Central memory CD8-positive, alpha-beta T cell (primary cell): ENCODE data around the gene TIPIN.

Experiments used
- ATAC-seq: fragments of 150-1000 bp; cut with Tn5 transposase; replicated peaks from 2 replicates; pipeline ENCODE4 v1.10.0; 2022; ENCODE audit warnings: mild to moderate bottlenecking, moderate FRiP score, moderate number of reproducible peaks; ENCODE audit not compliant: poor library complexity, severe bottlenecking; ENCODE audit errors: extremely low read depth
- DNase-seq, 2 donors: peaks; one replicate each; pipeline ENCODE4 v3.0.0; 2021; ENCODE audit warnings: low spot score in 2 of 2
- H3K27ac Mint-ChIP-seq: one replicate; pipeline ENCODE4 v1.8.0; 2022; ENCODE audit warnings: low read depth, mild to moderate bottlenecking, moderate library complexity, mixed read lengths
- H3K27me3 Mint-ChIP-seq: one replicate; pipeline ENCODE4 v1.8.0; 2022; ENCODE audit warnings: mixed read lengths
- H3K36me3 Mint-ChIP-seq: one replicate; pipeline ENCODE4 v1.8.0; 2022; ENCODE audit warnings: mild to moderate bottlenecking, moderate library complexity, mixed read lengths; ENCODE audit not compliant: insufficient read depth
- H3K4me1 Mint-ChIP-seq: one replicate; pipeline ENCODE4 v1.8.0; 2022; ENCODE audit warnings: mixed read lengths
- H3K4me3 Mint-ChIP-seq: one replicate; pipeline ENCODE4 v1.8.0; 2022; ENCODE audit warnings: mild to moderate bottlenecking, moderate library complexity, mixed read lengths
- H3K9me3 Mint-ChIP-seq: one replicate; pipeline ENCODE4 v1.8.0; 2022; ENCODE audit warnings: mixed read lengths

TIPIN gene

DNA sequence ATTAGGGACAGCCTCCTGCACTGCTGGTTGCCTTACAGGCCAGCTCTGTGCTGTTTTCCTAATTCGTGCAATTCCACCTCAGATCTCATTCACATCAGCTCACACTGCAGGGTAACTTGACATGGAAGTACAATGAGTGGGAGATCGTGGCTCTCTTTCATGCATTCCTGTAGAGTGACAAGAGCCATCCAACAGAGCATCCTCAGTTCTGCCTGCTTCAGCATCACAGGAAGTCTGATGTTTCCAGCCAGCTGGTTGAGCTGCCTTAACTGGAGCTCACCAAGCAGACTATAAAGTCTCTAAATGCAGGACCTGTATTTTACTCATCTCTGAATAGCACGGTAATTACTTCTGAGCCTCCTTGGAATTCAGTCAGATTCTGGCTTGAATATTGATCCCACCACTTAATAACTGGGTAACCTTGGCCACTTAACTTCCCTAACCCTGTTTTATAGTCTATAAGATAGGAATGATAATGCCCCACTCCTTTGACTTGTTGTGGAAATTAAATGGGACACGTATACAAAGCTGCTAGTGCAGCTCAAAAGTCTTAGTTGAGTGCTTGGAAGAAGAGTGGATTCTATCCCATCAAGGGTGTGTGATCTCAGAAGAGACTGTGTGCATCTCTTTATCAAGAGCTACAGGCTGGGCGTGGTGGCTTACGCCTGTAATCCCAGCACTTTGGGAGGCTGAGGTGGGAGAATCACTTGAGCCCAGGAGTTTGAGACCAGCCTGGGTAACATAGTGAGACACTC, 64.5 kb downstream of the TIPIN start:
- no peak for DNase-seq
- peaks cover 13% of the 10 kb centered on the region for H3K36me3 Mint-ChIP-seq
- H3K27me3 Mint-ChIP-seq = no peaks in the 10 kb centered on the region
- H3K27ac Mint-ChIP-seq = peak overlapping the region; percentile 98
- H3K4me3 Mint-ChIP-seq = peak overlapping the region; percentile 89
- H3K4me1 Mint-ChIP-seq = peaks cover 36% of the 10 kb centered on the region
- H3K9me3 Mint-ChIP-seq = no peaks in the 10 kb centered on the region
- ATAC-seq = no peak

DNA sequence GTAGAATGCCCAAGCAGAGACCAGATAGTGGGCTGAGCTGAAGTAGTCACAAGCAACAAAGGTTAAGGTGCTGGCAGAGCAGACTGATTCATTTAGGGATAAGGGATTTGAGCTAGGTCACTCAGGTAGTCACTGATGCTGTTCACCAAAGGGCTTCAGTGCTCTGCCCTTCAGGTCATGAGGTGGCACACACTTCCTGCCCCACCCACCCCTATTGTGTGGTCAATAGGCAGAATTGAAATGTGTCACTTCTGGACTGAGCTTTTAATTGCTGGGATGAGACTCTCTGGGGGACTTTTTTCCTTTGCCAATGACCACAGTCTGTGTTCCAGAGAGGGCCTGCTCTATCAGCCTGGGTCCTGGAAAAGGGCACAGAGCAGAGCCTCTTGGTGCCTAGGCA, 66.0 kb downstream of the TIPIN start:
- no peak for ATAC-seq
- peaks cover 31% of the 10 kb centered on the region for H3K4me1 Mint-ChIP-seq
- no peak overlapping the region for H3K4me3 Mint-ChIP-seq
- no peak for DNase-seq
- H3K9me3 Mint-ChIP-seq = no peaks in the 10 kb centered on the region
- no peak overlapping the region for H3K27ac Mint-ChIP-seq
- no peaks in the 10 kb centered on the region for H3K27me3 Mint-ChIP-seq
- peaks cover 8% of the 10 kb centered on the region for H3K36me3 Mint-ChIP-seq

DNA sequence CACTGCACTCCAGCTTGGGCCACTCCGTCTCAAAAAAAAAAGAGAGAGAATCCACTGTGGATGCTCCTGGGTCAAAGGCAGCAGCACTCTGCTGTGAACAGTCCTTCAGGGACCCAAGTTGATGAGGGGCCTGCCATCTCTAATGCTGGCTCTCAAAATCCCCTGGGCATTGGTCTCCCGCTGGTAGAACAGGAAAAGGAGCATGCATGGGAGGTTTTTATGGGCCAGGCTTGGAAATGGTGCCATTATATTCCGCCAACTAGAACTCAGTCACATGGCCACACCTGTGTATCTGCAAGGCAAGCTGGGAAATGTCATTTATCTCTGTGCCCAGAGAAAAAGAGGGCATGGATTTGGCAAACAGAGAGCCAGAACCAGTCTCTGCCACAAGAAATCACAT, 66.5 kb downstream of the TIPIN start:
- no peak for ATAC-seq
- Mint-ChIP-seq H3K36me3 (peaks cover 8% of the 10 kb centered on the region), H3K27me3 (no peaks in the 10 kb centered on the region), H3K4me3 (no peak overlapping the region), H3K9me3 (no peaks in the 10 kb centered on the region), H3K27ac (no peak overlapping the region), H3K4me1 (peaks cover 30% of the 10 kb centered on the region)
- DNase-seq = no peak

DNA sequence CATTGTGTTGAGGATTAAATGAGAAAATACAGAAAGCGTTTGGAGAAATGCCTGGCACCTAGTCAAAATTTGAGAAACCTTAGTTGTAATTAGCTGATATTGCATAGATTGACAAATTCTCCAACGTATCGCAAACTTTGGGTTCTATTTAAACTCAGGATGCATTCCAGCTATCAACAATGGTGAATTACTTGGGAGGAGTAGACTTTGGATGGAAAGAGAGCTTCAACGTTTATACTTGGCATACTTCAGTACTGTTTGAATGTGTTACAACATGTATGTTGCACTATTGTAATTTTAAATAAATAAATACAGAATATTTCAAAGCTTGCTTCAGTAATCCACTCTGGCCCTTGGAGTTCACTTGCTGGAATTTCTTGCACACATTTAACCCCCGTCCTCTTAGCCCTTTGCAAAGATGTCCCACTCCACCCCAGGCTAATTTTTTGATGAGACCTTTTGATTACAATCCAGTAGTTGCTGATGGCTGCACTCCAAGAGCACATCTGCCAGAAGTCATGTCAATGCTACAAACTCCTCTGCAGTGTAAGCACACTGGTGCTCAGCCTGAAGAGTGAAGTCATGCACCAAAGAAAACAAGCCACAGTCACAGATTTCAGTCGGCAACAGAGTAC, 67.8 kb downstream of the TIPIN start:
- no peak overlapping the region for H3K4me3 Mint-ChIP-seq
- no peaks in the 10 kb centered on the region for H3K9me3 Mint-ChIP-seq
- no peak overlapping the region for H3K27ac Mint-ChIP-seq
- peaks cover 19% of the 10 kb centered on the region for H3K4me1 Mint-ChIP-seq
- H3K27me3 Mint-ChIP-seq = no peaks in the 10 kb centered on the region
- ATAC-seq = no peak
- H3K36me3 Mint-ChIP-seq = peaks cover 5% of the 10 kb centered on the region
- no peak for DNase-seq

DNA sequence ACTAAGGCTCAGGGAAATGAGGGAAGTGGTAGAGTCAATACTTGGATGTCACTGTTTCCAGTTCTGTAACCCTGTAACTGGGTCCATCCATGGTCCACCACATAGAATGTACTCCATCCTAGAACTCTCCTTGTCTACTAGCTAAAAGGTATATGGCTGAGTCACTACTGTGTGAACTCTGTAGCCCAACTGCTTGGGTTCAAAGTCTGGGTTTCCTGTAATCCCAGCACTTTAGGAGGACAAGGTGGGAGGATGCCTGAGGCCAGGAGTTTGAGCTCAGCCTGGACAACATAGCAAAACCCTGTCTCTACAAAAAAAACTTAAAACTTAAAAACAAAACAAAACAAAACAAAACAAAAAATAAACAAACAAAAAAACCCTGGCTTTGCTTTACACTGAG, 68.4 kb downstream of the TIPIN start:
- Mint-ChIP-seq H3K27me3 (no peaks in the 10 kb centered on the region), H3K9me3 (no peaks in the 10 kb centered on the region), H3K4me3 (no peak overlapping the region), H3K36me3 (peaks cover 5% of the 10 kb centered on the region), H3K27ac (no peak overlapping the region), H3K4me1 (peaks cover 19% of the 10 kb centered on the region)
- DNase-seq = no peak
- ATAC-seq = no peak

DNA sequence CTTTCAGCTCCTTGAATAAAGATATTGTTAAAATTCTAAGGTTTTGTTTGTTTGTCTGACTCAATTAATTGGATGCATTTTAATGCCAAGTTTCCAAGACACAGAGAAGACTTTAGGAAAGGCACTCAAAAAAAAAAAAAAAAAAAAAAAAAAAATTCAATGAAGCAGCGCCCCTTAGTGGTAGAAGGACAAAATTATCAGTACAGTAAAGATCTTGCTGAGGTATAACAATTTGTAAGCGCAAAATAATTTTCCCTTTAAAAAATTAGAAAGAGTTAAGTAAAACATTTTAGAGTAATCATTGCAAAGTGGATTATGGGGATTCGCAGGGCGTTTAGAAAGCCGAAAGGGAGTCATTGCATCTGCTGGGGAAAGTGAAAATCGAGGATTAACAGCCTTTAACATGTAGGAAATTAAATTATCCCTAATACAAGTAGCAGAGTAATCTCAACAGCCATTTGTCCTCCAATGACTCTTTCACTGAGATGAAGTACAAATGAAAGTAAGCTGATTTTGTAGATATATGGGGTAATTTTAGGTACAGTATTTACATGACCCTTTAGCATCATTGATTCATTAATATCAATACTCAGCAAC, 68.9 kb downstream of the TIPIN start:
- no peaks in the 10 kb centered on the region for H3K9me3 Mint-ChIP-seq
- ATAC-seq = no peak
- no peak for DNase-seq
- peaks cover 3% of the 10 kb centered on the region for H3K36me3 Mint-ChIP-seq
- no peak overlapping the region for H3K4me3 Mint-ChIP-seq
- peaks cover 18% of the 10 kb centered on the region for H3K4me1 Mint-ChIP-seq
- H3K27ac Mint-ChIP-seq = no peak overlapping the region
- no peaks in the 10 kb centered on the region for H3K27me3 Mint-ChIP-seq
